ENCODE results near the gene MPST. TPM values are rescaled to one million over a fixed set of nuclear protein-coding genes. Genes with fewer than 3 reads are reported as not detected.
"Not testable (repeated sequence)": the region's sequence is repeated elsewhere in the genome, so short reads cannot be mapped to it uniquely, and the experiment has no call there.

Gene MPST
- total RNA-seq, 1 donor from 2014 or later, result 113 TPM

DNA sequence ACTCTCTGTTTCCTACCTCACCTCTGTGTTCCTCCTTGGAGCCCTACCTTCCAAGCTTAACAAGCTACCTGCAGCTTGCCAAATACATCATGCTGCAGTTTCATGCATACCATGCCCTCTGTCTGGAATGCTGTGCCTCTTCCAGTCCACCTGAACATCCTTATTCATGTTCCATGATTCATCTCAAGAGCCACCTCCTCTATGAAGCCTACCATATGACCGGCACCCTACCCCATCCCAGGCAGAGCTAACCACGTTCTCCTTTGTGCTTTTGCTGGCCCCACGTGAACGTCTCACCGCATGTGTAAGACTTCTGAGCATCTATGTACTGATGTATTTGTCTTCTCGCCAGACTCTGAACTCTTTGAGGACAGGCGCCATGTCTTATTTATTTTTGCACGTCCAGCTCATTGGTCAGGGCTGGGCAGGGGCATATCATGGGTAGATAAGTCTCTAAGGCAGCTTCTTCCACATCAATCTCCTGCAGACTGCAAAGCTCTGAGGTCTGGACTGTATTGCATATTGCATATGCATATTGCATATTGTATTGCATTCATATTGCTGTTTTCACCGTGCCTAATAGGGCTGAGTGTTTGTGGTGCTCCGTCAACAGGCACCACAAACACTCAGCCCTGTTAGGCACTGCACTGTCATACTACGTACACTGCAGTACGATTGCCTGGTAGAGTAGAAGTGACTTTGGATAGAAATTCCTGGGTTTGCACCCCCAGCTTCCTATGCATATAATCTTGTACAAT is 31.3 kb upstream of the MPST start:
- Histone ChIP-seq H3K4me1 (no peaks in the 10 kb centered on the region), H3K9me3 (peaks cover 0 to 12% of the 10 kb centered on the region in 2 donors), H3K36me3 (no peaks in the 10 kb centered on the region), H3K4me3 (no peak overlapping the region), H3K27ac (no peak overlapping the region), H3K27me3 (no peaks in the 10 kb centered on the region)
- intact Hi-C loops (cut with DNase I), result no loop called here
- TF ChIP-seq, protein P1, sequence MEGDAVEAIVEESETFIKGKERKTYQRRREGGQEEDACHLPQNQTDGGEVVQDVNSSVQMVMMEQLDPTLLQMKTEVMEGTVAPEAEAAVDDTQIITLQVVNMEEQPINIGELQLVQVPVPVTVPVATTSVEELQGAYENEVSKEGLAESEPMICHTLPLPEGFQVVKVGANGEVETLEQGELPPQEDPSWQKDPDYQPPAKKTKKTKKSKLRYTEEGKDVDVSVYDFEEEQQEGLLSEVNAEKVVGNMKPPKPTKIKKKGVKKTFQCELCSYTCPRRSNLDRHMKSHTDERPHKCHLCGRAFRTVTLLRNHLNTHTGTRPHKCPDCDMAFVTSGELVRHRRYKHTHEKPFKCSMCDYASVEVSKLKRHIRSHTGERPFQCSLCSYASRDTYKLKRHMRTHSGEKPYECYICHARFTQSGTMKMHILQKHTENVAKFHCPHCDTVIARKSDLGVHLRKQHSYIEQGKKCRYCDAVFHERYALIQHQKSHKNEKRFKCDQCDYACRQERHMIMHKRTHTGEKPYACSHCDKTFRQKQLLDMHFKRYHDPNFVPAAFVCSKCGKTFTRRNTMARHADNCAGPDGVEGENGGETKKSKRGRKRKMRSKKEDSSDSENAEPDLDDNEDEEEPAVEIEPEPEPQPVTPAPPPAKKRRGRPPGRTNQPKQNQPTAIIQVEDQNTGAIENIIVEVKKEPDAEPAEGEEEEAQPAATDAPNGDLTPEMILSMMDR (IDR thresholded peaks at IDR 0.05), result no peak
- no peak for DNase-seq (ENCODE audit: low spot score in 2 of 2)

GRCh38 chr22:36989012-36989411 is 30.5 kb upstream of the MPST start:
- intact Hi-C loops (cut with DNase I); H3K4me1 ChIP-seq; H3K36me3 ChIP-seq; DNase-seq (ENCODE audit: low spot score in 2 of 2); H3K4me3 ChIP-seq; H3K27ac ChIP-seq; H3K27me3 ChIP-seq: not testable (repeated sequence)
- peaks cover 0 to 12% of the 10 kb centered on the region in 2 donors for H3K9me3 ChIP-seq

- DNase-seq (ENCODE audit: low spot score in 2 of 2), result no peak
- no peaks in the 10 kb centered on the region for H3K36me3 ChIP-seq
- no peak overlapping the region for H3K27ac ChIP-seq
- intact Hi-C loops (cut with DNase I), result no loop called here
- TF ChIP-seq, protein P1 (IDR thresholded peaks at IDR 0.05), result no peak
- H3K27me3 ChIP-seq, result no peaks in the 10 kb centered on the region
- H3K4me3 ChIP-seq, result no peak overlapping the region
- H3K4me1 ChIP-seq, result no peaks in the 10 kb centered on the region
- peaks cover 0 to 9% of the 10 kb centered on the region in 2 donors for H3K9me3 ChIP-seq
Observed at GRCh38 chr22:36990457-36990856, 29.1 kb upstream of the MPST start.

GRCh38 chr22:36991206-36991605 is 28.3 kb upstream of the MPST start:
- TF ChIP-seq, protein P1 (IDR thresholded peaks at IDR 0.05), result no peak
- no peaks in the 10 kb centered on the region for H3K4me1 ChIP-seq
- intact Hi-C loops (cut with DNase I), result no loop called here

DNA sequence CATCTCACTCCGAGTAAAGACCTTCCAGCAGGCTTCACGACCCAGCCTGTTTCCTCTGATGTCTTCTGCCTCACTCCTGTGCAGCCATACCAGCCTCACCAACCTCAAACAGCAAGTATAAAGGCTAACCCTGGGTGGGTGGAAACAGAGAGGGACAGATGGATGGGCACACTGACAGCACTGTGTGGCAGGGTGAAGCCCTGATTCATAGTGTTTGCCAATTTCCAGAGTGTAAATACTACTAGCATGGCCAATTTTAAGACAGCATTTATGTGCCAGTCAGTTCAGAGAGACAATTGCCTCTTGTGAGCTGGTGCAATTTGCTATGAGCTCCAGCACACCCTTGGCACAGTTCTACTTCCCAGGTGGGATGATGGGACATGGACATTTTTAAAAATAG is 21.8 kb upstream of the MPST start:
- Histone ChIP-seq H3K27ac (no peak overlapping the region), H3K36me3 (no peaks in the 10 kb centered on the region), H3K27me3 (no peaks in the 10 kb centered on the region), H3K4me1 (no peaks in the 10 kb centered on the region), H3K9me3 (no peaks in the 10 kb centered on the region), H3K4me3 (no peak overlapping the region)
- TF ChIP-seq, protein P1 (IDR thresholded peaks at IDR 0.05), result no peak
- intact Hi-C loops (cut with DNase I), result no loop called here
- DNase-seq (ENCODE audit: low spot score in 2 of 2), result no peak

More at GRCh38 chr22:36991206-36991605, 28.3 kb upstream of the MPST start:
- Histone ChIP-seq H3K27ac (no peak overlapping the region), H3K36me3 (no peaks in the 10 kb centered on the region), H3K9me3 (peaks cover 0 to 1% of the 10 kb centered on the region in 2 donors), H3K27me3 (no peaks in the 10 kb centered on the region), H3K4me3 (no peak overlapping the region)
- no peak for DNase-seq (ENCODE audit: low spot score in 2 of 2)

- Histone ChIP-seq H3K4me1 (no peaks in the 10 kb centered on the region), H3K27ac (no peak overlapping the region), H3K36me3 (no peaks in the 10 kb centered on the region), H3K27me3 (no peaks in the 10 kb centered on the region), H3K9me3 (no peaks in the 10 kb centered on the region), H3K4me3 (no peak overlapping the region)
- TF ChIP-seq, protein P1 (IDR thresholded peaks at IDR 0.05), result no peak
- intact Hi-C loops (cut with DNase I), result no loop called here
- DNase-seq (ENCODE audit: low spot score in 2 of 2), result no peak
Observed at GRCh38 chr22:36998620-36999351, 20.8 kb upstream of the MPST start.

All from ascending aorta (tissue), 2 donors.